Keratinocyte (primary cell): ENCODE data around the gene LYPD6B. TPM values are rescaled to one million over a fixed set of nuclear protein-coding genes. Genes with fewer than 3 reads are reported as not detected.

ENCODE experiments used
- DNase-seq: peaks from one replicate; pipeline ENCODE4 v3.0.0-alpha.2; 2011; ENCODE audit warnings: low read depth, missing footprints, low spot score
- FAIRE-seq: peaks from 2 replicates; lab custom pipeline; 2011; peaks lifted over from hg19 to GRCh38; lab: Jason Lieb, UNC
- H2AFZ ChIP-seq: 2 replicates; pipeline ENCODE4 v1.6.0; 2012; ENCODE audit warnings: low read length, control low read depth, inconsistent platforms; ENCODE audit not compliant: control insufficient read depth
- H3K27ac ChIP-seq: 2 replicates; pipeline ENCODE4 v1.5.1; 2011; ENCODE audit warnings: low read length; ENCODE audit not compliant: control insufficient read depth, insufficient read depth
- H3K27me3 ChIP-seq: 3 replicates; pipeline ENCODE4 v1.6.0; 2011; ENCODE audit warnings: low read length; ENCODE audit not compliant: control insufficient read depth, insufficient read depth; ENCODE audit errors: extremely low read depth
- H3K36me3 ChIP-seq, 2 experiments: 2 replicates in 1 of 2; 3 replicates in 1 of 2; pipeline ENCODE4 v1.5.1; 2011; ENCODE audit warnings: low read length in 2 of 2, mild to moderate bottlenecking in 1 of 2; ENCODE audit not compliant: control insufficient read depth in 2 of 2, insufficient read depth in 2 of 2; ENCODE audit errors: extremely low read depth in 1 of 2
- H3K4me1 ChIP-seq: 3 replicates; pipeline ENCODE4 v1.5.1; 2011; ENCODE audit warnings: low read length; ENCODE audit not compliant: control insufficient read depth, insufficient read depth; ENCODE audit errors: extremely low read depth
- H3K4me2 ChIP-seq: 3 replicates; pipeline ENCODE4 v1.6.0; 2011; ENCODE audit warnings: low read depth, low read length; ENCODE audit not compliant: control insufficient read depth, insufficient read depth; ENCODE audit errors: extremely low read depth
- H3K4me3 ChIP-seq, 3 experiments: fragments of 200-600 bp in 1 of 3; sonication (generic) in 1 of 3; 2 replicates in 2 of 3; 3 replicates in 1 of 3; pipeline ENCODE4 v1.5.1; 2011 to 2016; ENCODE audit warnings: low read length in 3 of 3, mild to moderate bottlenecking in 3 of 3, control low read depth in 2 of 3, inconsistent platforms in 1 of 3, low read depth in 1 of 3, mixed read lengths in 1 of 3, mixed run types in 1 of 3, moderate library complexity in 1 of 3; ENCODE audit not compliant: control insufficient read depth in 2 of 3, insufficient read depth in 2 of 3; ENCODE audit errors: extremely low read depth in 1 of 3
- H3K79me2 ChIP-seq: 2 replicates; pipeline ENCODE4 v1.6.0; 2012; ENCODE audit warnings: low read length; ENCODE audit not compliant: control insufficient read depth, insufficient read depth
- H3K9ac ChIP-seq: 3 replicates; pipeline ENCODE4 v1.6.0; 2011; ENCODE audit warnings: low read length; ENCODE audit not compliant: control insufficient read depth, insufficient read depth; ENCODE audit errors: extremely low read depth
- H3K9me1 ChIP-seq: 3 replicates; pipeline ENCODE4 v1.6.0; 2011; ENCODE audit warnings: low read length; ENCODE audit not compliant: control insufficient read depth, insufficient read depth; ENCODE audit errors: extremely low read depth
- H3K9me3 ChIP-seq: 2 replicates; pipeline ENCODE4 v1.5.1; 2012; ENCODE audit warnings: low read depth, low read length; ENCODE audit not compliant: control insufficient read depth
- H4K20me1 ChIP-seq: 3 replicates; pipeline ENCODE4 v1.6.0; 2011; ENCODE audit warnings: low read length; ENCODE audit not compliant: control insufficient read depth, insufficient read depth; ENCODE audit errors: extremely low read depth
- CTCF ChIP-seq, 3 experiments: IDR thresholded peaks in 1 of 3; conservative IDR thresholded peaks in 1 of 3; optimal IDR thresholded peaks in 1 of 3; 2 replicates in 2 of 3; 3 replicates in 1 of 3; pipeline versions ENCODE3 to v1.5.1; 2011; ENCODE audit warnings: low read length in 3 of 3, mild to moderate bottlenecking in 3 of 3, moderate library complexity in 2 of 3, control low read depth in 1 of 3, inconsistent platforms in 1 of 3; ENCODE audit not compliant: insufficient read depth in 2 of 3; ENCODE audit errors: extremely low read depth in 1 of 3
- EZH2 ChIP-seq: IDR thresholded peaks from one replicate; pipeline ENCODE4 v1.6.1; 2012; ENCODE audit warnings: inconsistent platforms, mild to moderate bottlenecking, low read length, moderate library complexity
- dilution Hi-C: fragments of 300-500 bp; cut with MboI; formaldehyde crosslinking; loops from one replicate; pipeline ENCODE4 v1.7.0; 2020; ENCODE audit warnings: low sequenced_read_pairs; ENCODE audit not compliant: extremely low pct_ligation_motif_present
- polyA plus RNA-seq, 5 experiments: library from polyadenylated mRNA; depleted of rRNA in 3 of 5; stranded (reverse) in 3 of 5; stranded (forward) in 1 of 5; unstranded in 1 of 5; fragments of >200 nt; gene quantifications; 1 replicate in 1 of 5; 2 replicates in 3 of 5; 3 replicates in 1 of 5; pipeline versions ENCODE4 v1.2.1 to v1.2.3, GENCODE V29; 2011 to 2012; ENCODE audit warnings: missing spikeins in 2 of 5, low read depth in 1 of 5, low replicate concordance in 1 of 5

LYPD6B gene
- polyA plus RNA-seq, 1 donor (not counting 4 experiments of a cell fraction or from before 2014, with no cell fraction given) = 24.7 TPM

- H3K4me1 ChIP-seq = peaks cover 17% of the 10 kb centered on the region
- peak overlapping the region; percentile 55 for H3K4me2 ChIP-seq
- DNase-seq = no peak
These were observed 37.4 kb downstream of the LYPD6B start for GRCh38 chr2:149075853-149076252.

GRCh38 chr2:149076863-149077412, 38.4 kb downstream of the LYPD6B start:
- Histone ChIP-seq H3K4me3 (no peak overlapping the region), H4K20me1 (no peaks in the 10 kb centered on the region), H3K36me3 (peaks cover 0 to 1% of the 10 kb centered on the region in 2 experiments), H3K4me1 (peaks cover 13% of the 10 kb centered on the region), H3K9me3 (no peaks in the 10 kb centered on the region), H3K9me1 (no peaks in the 10 kb centered on the region), H3K27ac (no peak overlapping the region), H3K9ac (no peak overlapping the region), H3K79me2 (no peaks in the 10 kb centered on the region), H3K27me3 (no peaks in the 10 kb centered on the region), H2AFZ (no peak overlapping the region), H3K4me2 (peak overlapping the region; percentile 30)
- TF ChIP-seq EZH2 (no peak), CTCF (optimal IDR thresholded peaks at IDR 0.05 in 1 of 3, IDR thresholded peaks at IDR 0.05 in 1 of 3, conservative IDR thresholded peaks at IDR 0.05 in 1 of 3; ENCODE audit: extremely low read depth in 1 of 3, insufficient read depth in 2 of 3, low read length in 3 of 3) (no peak)
- DNase-seq (no peak), FAIRE-seq (no peak)
- dilution Hi-C loops = no loop called here

More at GRCh38 chr2:149075853-149076252, 37.4 kb downstream of the LYPD6B start:
- Histone ChIP-seq H3K79me2 (no peaks in the 10 kb centered on the region), H3K27me3 (no peaks in the 10 kb centered on the region), H3K27ac (peak overlapping the region; percentile 30), H3K9me1 (no peaks in the 10 kb centered on the region), H3K9me3 (no peaks in the 10 kb centered on the region), H2AFZ (peak overlapping the region; percentile 46), H4K20me1 (no peaks in the 10 kb centered on the region), H3K9ac (peak overlapping the region; percentile 45), H3K36me3 (peaks cover 0 to 1% of the 10 kb centered on the region in 2 experiments), H3K4me3 (peak overlapping the region in 2 of 3 experiments; percentile 46 to 52)
- TF ChIP-seq EZH2 = no peak
- TF ChIP-seq CTCF (optimal IDR thresholded peaks at IDR 0.05 in 1 of 3, IDR thresholded peaks at IDR 0.05 in 1 of 3, conservative IDR thresholded peaks at IDR 0.05 in 1 of 3; ENCODE audit: extremely low read depth in 1 of 3, insufficient read depth in 2 of 3, low read length in 3 of 3) = no peak
- FAIRE-seq = peak; percentile 70
- dilution Hi-C loops = no loop called here
